GM12878 (cell line): ENCODE measurements around the gene TCTN1. TPM values are rescaled to one million over a fixed set of nuclear protein-coding genes. Genes with fewer than 3 reads are reported as not detected.

Experiments
- ATF7 ChIP-seq: fragments of 450-650 bp; IDR thresholded peaks from 2 replicates; pipeline ENCODE4 v1.6.1; 2016; ENCODE audit warnings: low read depth, mild to moderate bottlenecking
- CBX5 ChIP-seq: sonication (generic); IDR thresholded peaks from 2 replicates; pipeline ENCODE4 v1.6.1; 2016; ENCODE audit warnings: low read depth, moderate library complexity, mild to moderate bottlenecking, inconsistent platforms
- CHD4 ChIP-seq: fragments of 200-600 bp; sonication (generic); IDR thresholded peaks from 2 replicates; pipeline ENCODE4 v1.6.1; 2016; ENCODE audit warnings: mild to moderate bottlenecking
- CREB1 ChIP-seq: IDR thresholded peaks from 2 replicates; pipeline ENCODE4 v1.6.1; 2012; ENCODE audit warnings: low read depth, mild to moderate bottlenecking, inconsistent platforms
- EGR1 ChIP-seq, 2 experiments: IDR thresholded peaks; 1 replicate in 1 of 2; 2 replicates in 1 of 2; pipeline ENCODE4 v1.6.1; 2011 to 2012; ENCODE audit warnings: low read depth in 2 of 2, low read length in 2 of 2, borderline replicate concordance in 1 of 2, mild to moderate bottlenecking in 1 of 2, moderate library complexity in 1 of 2
- ESRRA ChIP-seq: IDR thresholded peaks from 2 replicates; pipeline ENCODE4 v1.6.1; 2012; ENCODE audit warnings: mild to moderate bottlenecking, low read length, improper control_type of control experiment
- FOS ChIP-seq: IDR thresholded peaks from 3 replicates; pipeline ENCODE4 v1.6.1; 2011; ENCODE audit warnings: borderline replicate concordance; ENCODE audit not compliant: insufficient read length; ENCODE audit errors: extremely low read depth
- MEF2A ChIP-seq: IDR thresholded peaks from 2 replicates; pipeline ENCODE4 v1.6.1; 2011; ENCODE audit warnings: low read depth, mild to moderate bottlenecking, low read length, moderate library complexity; ENCODE audit not compliant: insufficient read depth
- MEF2B ChIP-seq: fragments of 450-650 bp; IDR thresholded peaks from 2 replicates; pipeline ENCODE4 v1.6.1; 2018; ENCODE audit warnings: mild to moderate bottlenecking, moderate library complexity; ENCODE audit not compliant: partially characterized antibody, poor library complexity, severe bottlenecking
- MYB ChIP-seq: fragments of 150-350 bp; IDR thresholded peaks from 2 replicates; pipeline ENCODE4 v1.6.1; 2014; ENCODE audit warnings: mild to moderate bottlenecking, low read depth, low read length, borderline replicate concordance
- NFIC ChIP-seq: IDR thresholded peaks from 2 replicates; pipeline ENCODE4 v1.6.1; 2012; ENCODE audit warnings: low read depth, mild to moderate bottlenecking, inconsistent platforms, low read length, moderate library complexity
- NFYB ChIP-seq: IDR thresholded peaks from 2 replicates; pipeline ENCODE4 v1.6.1; 2011; ENCODE audit warnings: low read depth, mild to moderate bottlenecking, low read length, improper control_type of control experiment, moderate library complexity; ENCODE audit not compliant: insufficient read depth
- PAX8 ChIP-seq: fragments of 450-650 bp; IDR thresholded peaks from 2 replicates; pipeline ENCODE4 v1.6.1; 2017; ENCODE audit warnings: mild to moderate bottlenecking, moderate library complexity
- RELA ChIP-seq: fragments of 450-650 bp; IDR thresholded peaks from 2 replicates; pipeline ENCODE4 v1.8.0; 2014; ENCODE audit warnings: borderline replicate concordance; ENCODE audit not compliant: partially characterized antibody
- SREBF2 ChIP-seq: IDR thresholded peaks from 2 replicates; pipeline ENCODE4 v1.6.1; 2012; ENCODE audit warnings: mild to moderate bottlenecking, low read length
- YBX1 ChIP-seq: fragments of 450-650 bp; IDR thresholded peaks from 2 replicates; pipeline ENCODE4 v1.6.1; 2016; ENCODE audit warnings: antibody characterized with exemption
- ZNF207 ChIP-seq: fragments of 450-650 bp; IDR thresholded peaks from 2 replicates; pipeline ENCODE4 v1.6.1; 2014; ENCODE audit warnings: antibody characterized with exemption, mild to moderate bottlenecking, borderline replicate concordance
- polyA plus RNA-seq, 11 experiments: library from polyadenylated mRNA; depleted of rRNA in 4 of 11; unstranded in 6 of 11; stranded (reverse) in 5 of 11; fragments of >200 nt; fragmentation: Nextera tagmentation in 4 of 11; fragmentation: Illumina TruSeq in 1 of 11; extraction: Ambion mirVana in 4 of 11; extraction: Trizol in 1 of 11; gene quantifications; 1 replicate in 1 of 11; 2 replicates in 10 of 11; pipeline versions ENCODE4 v1.2.1 to v1.2.3, GENCODE V29; 2011 to 2016; ENCODE audit warnings: inconsistent platforms in 2 of 11, missing spikeins in 2 of 11, low read depth in 1 of 11
- total RNA-seq, 4 experiments: library from RNA; depleted of rRNA in 3 of 4; stranded (reverse); fragments of >200 nt in 3 of 4; fragmentation: Illumina TruSeq in 1 of 4; extraction: Trizol in 1 of 4; gene quantifications; 2 replicates each; pipeline versions ENCODE4 v1.2.1 to v1.2.3, GENCODE V29; 2013 to 2021
- TF ChIP-seq, protein P1 (sequence below): fragments of 450-650 bp; formaldehyde crosslinking; IDR thresholded peaks from 2 replicates; pipeline ENCODE4 v1.4.0; 2022; ENCODE audit warnings: mild to moderate bottlenecking, moderate library complexity

TCTN1 gene
- total and polyA plus RNA-seq, 10 of the 15 experiments (the other 5 are each of a cell fraction or from before 2014, with no cell fraction given) = 8.8 to 23.5 (median 15.3) TPM

DNA sequence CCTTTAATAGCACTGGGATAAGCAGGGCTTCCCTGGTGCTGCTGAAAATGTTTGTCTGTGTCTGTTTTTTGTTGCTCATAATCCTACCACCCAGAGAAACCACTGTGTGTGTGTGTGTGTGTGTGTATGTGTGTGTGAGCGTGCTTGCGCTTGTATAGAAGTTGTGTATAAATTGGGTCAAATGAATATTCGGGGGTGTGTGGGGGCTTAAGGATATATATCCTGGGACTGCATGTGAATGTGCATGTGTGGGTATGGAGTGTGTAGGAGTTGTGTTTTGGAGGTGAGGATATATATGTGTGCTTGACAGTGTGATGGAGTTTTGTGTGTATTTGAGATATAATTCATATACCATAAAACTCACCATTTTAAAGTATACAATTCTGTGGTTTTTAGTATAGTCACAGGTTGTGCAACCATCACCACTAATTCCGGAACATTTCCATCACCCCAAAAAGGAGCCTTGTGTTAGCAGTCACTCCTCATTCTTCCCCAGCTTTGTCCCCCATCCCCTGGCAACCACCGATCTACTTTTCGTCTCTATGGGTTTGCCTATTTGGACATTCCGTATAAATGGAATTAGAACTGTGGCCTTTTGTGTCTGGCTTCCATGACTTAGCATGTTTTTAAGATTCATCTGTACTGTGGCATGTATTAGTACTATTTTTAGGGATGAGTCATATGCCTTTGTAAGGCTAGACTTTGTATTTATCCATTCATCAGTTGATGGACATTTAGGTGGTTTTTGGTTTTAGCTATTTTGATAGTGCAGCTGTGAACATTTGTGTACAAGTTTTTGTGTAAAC is 25.6 kb downstream of the TCTN1 start (continued):
- TF ChIP-seq NFYB (no peak), CBX5 (no peak), NFIC (peak; percentile 52), MEF2A (peak; percentile 89), MYB (no peak), ATF7 (peak; percentile 71), YBX1 (no peak), RELA (no peak), SREBF2 (no peak), PAX8 (no peak), EGR1 (IDR thresholded peaks at IDR 0.05; ENCODE audit: borderline replicate concordance in 1 of 2, low read depth in 2 of 2, low read length in 2 of 2) (no peak), ZNF207 (no peak), ESRRA (no peak), MEF2B (peak; percentile 76), FOS (no peak), CHD4 (no peak), CREB1 (no peak)
- TF ChIP-seq, protein P1, sequence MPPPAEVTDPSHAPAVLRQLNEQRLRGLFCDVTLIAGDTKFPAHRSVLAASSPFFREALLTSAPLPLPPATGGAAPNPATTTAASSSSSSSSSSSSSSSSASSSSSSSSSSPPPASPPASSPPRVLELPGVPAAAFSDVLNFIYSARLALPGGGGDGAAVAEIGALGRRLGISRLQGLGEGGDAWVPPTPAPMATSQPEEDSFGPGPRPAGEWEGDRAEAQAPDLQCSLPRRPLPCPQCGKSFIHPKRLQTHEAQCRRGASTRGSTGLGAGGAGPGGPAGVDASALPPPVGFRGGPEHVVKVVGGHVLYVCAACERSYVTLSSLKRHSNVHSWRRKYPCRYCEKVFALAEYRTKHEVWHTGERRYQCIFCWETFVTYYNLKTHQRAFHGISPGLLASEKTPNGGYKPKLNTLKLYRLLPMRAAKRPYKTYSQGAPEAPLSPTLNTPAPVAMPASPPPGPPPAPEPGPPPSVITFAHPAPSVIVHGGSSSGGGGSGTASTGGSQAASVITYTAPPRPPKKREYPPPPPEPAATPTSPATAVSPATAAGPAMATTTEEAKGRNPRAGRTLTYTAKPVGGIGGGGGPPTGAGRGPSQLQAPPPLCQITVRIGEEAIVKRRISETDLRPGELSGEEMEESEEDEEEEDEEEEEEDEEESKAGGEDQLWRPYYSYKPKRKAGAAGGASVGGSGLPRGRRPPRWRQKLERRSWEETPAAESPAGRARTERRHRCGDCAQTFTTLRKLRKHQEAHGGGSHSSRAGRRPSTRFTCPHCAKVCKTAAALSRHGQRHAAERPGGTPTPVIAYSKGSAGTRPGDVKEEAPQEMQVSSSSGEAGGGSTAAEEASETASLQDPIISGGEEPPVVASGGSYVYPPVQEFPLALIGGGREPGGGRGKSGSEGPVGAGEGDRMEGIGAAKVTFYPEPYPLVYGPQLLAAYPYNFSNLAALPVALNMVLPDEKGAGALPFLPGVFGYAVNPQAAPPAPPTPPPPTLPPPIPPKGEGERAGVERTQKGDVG (CRISPR knock-in tag) = no peak
